GM21360 (cell line): ENCODE results near the gene PRRC2A.

Experiments used
- ATAC-seq: cut with Tn5 transposase; IDR thresholded peaks from one replicate; pipeline ENCODE4 v1.9.1; 2021; ENCODE audit warnings: mild to moderate bottlenecking, moderate library complexity; ENCODE audit not compliant: unreplicated experiment

Gene PRRC2A

GRCh38 chr6:31643818-31644454, 23.4 kb downstream of the PRRC2A start:
- ATAC-seq, result no peak

- no peak for ATAC-seq
Measured at GRCh38 chr6:31645325-31645724, 24.8 kb downstream of the PRRC2A start.

- ATAC-seq, result peak; percentile 27
Measured at GRCh38 chr6:31651602-31652191, 31.2 kb downstream of the PRRC2A start.

GRCh38 chr6:31652925-31653724, 32.6 kb downstream of the PRRC2A start:
- peak; percentile 56 for ATAC-seq

- no peak for ATAC-seq
Measured at GRCh38 chr6:31654574-31655348, 34.2 kb downstream of the PRRC2A start.

GRCh38 chr6:31655349-31656237, 35.1 kb downstream of the PRRC2A start, which contains the start of gene APOM:
Gene APOM (plus strand): TSS chr6:31655894. CDS start chr6:31655967, 73 bp downstream.
- ATAC-seq, result no peak

GRCh38 chr6:31657406-31658157, 37.1 kb downstream of the PRRC2A start:
- no peak for ATAC-seq

- ATAC-seq, result no peak
Measured at GRCh38 chr6:31658158-31658688, 37.7 kb downstream of the PRRC2A start.

GRCh38 chr6:31658983-31659648, 38.6 kb downstream of the PRRC2A start:
- no peak for ATAC-seq

GRCh38 chr6:31659649-31660380, 39.3 kb downstream of the PRRC2A start:
- ATAC-seq, result no peak

GRCh38 chr6:31660381-31661261, 40.1 kb downstream of the PRRC2A start, which contains the start of gene C6orf47:
Gene C6orf47 (minus strand): TSS chr6:31660778. CDS start chr6:31659947, 831 bp downstream.
- ATAC-seq, result no peak

- no peak for ATAC-seq
Measured at GRCh38 chr6:31661262-31662123, 41.0 kb downstream of the PRRC2A start.

GRCh38 chr6:31662124-31662723, 41.7 kb downstream of the PRRC2A start:
- no peak for ATAC-seq

GRCh38 chr6:31663126-31663960, 42.8 kb downstream of the PRRC2A start:
- no peak for ATAC-seq
